ENCODE measurements around the gene SCGB1A1.

Gene SCGB1A1

DNA sequence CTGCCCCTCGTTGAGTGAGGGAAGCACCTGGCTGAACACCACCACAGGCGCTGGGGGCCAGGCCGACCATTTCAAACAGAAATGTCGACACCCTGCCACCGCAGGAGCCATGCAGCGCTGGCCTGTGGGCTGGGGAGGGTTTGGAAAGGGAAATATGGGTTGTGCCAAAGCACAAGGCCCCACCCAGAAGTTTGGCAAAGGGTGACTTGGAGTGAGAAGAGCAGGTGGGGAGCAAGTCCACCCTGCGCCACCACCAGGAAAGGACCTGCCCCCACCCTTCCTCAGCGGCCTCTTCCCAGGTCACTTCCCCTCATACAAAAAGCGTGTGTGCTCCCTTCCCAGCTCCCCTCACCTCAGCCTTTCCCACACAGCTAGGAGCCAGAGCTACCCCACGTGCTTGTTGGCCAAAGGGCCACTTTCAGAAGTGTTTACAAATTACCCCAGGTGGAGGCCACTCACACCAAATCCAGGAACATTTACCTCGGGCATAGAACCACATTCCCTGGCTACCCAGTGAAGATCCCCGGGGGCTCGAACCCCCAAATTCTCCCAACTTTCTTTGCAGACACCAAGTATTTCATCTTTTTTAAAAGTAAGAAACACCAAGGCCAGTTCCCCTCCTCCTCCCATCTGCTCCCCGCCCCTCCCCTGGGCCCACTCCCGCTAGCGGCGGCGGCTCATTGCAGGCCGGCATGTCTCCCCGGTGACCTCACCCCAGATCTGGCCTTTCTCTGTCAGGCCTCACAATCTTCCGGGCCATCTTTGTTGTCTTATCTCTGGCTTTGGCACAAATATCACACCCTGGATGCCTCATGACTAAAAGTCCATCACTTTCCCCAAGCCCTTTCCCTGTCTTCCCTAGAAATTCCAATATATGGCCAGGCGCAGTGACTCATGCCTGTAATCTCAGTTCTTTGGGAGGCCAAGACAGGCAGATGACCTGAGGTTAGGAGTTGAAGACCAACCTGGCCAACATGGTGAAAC lies 20.5 kb upstream of the SCGB1A1 start:
- DNase-seq (ENCODE audit: low read depth, low spot score) = no peak

DNA sequence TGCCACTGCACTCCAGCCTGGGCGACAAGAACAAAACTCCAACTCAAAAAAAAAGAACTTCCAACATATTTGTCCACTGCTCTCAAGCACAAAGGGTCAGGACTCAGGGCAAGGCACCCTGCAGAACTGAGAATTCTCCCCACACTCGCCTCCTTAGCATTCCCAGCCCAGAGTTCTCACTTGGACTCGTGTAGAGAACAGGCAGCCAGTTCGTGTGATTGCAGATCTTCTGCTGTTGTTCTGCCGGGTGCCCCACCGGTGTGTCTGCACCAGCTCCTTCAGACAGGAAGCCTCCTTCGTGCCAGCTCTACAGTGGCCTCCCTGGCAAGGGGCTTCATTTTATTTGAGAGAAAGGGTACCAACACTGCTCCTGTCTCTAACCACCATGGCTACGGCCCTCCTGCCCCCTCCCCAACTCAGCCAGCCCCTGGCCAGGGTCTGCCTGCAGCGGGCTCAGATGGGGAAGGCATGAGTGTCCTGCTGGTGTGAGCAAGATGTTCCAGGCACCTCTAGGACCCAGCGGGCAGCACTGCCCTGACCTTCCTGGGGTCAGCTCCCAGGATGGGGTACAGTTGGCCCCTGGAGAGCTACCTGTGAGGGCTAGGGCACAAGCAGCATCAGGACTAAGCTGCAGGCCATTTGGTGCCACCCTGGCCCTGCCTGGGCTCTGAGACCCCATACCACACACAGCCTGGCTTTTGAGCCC lies 19.5 kb upstream of the SCGB1A1 start:
- peak; percentile 63 for DNase-seq (ENCODE audit: low read depth, low spot score)

DNA sequence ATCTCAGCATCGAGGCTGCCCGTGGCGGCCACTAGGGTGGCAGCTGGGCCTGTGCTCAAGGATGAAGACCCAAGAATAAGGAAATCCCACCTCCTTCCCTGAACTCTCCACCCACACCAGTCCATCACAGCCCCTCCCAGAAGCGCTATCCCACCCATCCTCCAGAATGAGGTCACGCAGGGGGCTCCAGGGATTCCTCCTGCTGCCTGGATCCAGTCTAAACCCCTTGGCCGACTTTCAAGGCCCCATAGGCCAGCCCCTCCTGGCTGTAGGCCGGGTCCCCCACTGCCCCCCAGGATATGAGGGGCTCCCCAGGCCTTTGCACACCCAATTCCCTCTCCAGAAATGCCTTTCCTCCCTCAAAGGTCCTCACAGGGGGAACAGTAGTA lies 19.0 kb upstream of the SCGB1A1 start:
- DNase-seq (ENCODE audit: low read depth, low spot score) = no peak

DNA sequence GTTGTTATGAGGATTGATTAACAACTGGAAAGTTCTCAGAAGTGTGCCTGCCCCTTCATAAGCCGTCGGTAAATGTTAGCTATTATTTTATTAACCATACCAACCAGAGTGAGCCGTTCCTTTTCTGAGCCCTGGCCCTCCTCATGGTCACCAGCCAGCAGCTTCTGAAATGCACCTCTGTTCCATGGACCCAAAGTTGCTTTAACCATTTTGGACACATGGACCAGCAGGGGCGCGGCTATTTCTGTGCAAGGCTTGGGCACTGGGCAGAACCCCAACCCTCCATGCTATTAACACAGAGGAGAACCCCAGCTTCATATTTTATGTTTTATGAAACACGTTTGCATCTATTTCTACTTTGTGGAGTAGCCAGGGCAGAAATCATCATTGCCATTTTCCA lies 18.6 kb upstream of the SCGB1A1 start:
- no peak for DNase-seq (ENCODE audit: low read depth, low spot score)

DNA sequence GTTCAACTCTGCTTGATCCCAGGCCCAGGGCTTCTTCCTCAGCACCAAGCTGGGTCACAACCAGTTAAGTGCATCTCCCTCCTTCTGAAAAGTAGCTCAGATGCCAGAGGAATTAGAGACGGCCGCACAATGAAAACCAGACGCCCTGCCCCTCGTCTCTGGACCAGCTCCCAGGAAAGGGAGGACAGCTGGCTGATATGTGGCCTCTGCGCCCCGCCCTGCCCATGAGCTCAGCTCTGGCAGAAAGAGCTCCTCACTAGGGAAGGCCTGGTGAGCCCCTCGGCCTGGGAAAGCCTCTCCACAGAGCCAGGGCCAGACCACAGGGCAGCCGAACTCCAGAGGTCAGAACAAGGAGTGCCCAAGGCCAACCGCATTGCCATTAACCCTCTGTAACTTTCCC lies 18.1 kb upstream of the SCGB1A1 start:
- DNase-seq (ENCODE audit: low read depth, low spot score) = no peak

DNA sequence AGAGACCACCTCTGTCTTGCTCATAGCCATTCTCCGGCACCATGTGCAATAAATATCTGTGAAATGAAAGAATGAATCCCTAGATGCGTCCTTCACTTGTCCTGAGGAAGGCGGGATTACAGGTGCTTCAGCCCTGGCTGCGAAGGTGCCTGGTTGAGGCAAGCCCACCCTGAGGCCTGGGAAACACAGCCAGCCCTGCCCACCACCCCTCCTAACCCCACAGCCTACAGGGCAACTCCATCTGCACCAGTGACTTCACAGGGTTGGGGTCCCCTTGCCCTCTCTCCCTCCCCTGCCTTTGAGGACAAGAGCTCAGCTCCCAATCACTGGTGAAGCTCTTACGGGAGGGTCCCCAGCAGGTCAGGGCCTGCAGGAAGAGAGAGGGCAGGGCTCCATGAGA lies 17.5 kb upstream of the SCGB1A1 start:
- no peak for DNase-seq (ENCODE audit: low read depth, low spot score)

DNA sequence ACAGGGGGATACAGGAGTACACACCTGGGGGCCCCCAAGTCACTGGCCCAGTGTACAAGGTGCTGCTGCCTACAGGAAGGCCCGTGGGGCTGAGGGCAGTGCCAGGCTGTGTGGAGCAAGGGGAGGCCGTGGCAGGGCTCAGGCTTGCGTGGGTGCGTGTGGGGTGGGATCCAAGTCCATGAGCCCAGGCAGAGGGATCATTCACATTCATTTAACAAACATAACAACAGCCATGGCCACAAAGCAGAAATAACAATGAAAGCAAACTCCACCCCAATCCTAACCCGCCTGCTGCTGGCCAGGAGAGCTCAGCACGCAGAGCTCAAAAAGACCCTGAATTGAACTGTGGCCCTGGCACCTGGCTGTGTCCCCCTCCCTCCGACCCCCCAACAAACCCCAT lies 17.0 kb upstream of the SCGB1A1 start:
- no peak for DNase-seq (ENCODE audit: low read depth, low spot score)

DNA sequence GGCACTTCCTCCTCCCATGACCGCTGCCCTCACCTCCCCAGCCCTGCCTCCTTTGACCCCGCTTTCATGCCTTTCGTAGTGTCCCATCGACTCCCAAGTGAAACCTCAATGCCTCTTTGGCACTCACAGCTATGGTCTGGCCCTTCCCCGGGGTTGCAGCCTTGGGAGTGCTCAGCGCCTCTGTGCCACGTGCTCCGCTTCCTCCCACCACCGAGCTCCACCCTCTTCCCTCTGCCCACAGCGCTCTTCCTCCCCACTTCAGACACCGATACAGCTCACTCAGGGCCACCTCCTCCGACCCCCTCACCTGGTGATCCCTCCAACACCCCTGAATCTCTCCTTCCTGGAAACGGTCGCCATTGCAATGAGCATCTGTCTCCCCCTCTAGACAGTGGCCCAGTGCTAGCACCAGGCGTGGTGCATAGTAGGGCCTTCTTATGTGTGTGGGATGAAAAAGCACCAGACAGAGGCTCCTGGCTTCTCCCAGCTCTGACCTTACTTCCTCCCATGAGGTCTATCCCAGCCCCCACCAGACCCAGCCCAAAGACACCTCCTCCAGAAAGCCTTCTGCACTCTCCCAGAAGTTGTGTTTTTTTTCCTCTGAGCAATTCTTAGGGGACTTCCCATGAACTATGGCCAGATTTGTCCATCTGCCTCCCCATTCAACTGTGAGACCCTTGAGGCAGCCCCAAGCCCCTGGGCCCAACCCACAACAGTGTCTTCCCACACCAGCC lies 16.4 kb upstream of the SCGB1A1 start:
- no peak for DNase-seq (ENCODE audit: low read depth, low spot score)

DNA sequence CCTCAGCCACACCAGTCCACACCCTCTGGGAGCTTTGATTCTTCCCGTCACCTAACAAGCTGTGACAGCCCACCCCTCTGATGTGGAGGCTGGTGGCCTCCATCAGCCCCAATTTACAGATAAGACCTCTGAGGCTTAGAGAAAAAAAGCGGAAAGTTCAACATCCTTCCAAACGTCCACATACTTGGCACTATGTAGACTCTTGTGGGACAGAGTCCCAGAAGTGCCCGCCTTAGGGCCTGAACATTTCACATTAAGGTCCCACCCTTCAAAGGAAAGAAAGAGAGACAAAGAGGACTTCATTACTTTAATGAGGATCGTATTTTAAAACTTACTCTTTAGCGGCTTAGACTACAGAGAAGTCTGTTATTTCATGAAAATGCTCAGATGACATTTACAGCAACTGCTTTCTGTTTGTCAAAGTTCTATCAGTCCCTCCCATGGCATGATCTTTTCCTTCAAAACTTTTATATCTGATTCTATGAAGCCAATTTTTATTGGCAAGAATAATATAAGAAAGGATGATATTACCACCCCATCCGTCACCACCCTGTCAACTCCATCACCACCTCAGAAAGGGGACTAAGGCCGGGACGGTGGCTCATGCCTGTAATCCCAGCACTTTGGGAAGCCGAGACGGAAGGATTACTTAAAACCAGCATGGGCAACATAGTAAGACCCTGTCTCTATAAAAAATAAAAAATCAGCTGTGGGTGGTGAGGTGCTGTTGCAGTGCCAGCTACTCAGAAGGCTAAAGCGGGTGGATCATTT lies 15.7 kb upstream of the SCGB1A1 start:
- DNase-seq (ENCODE audit: low read depth, low spot score) = no peak

DNA sequence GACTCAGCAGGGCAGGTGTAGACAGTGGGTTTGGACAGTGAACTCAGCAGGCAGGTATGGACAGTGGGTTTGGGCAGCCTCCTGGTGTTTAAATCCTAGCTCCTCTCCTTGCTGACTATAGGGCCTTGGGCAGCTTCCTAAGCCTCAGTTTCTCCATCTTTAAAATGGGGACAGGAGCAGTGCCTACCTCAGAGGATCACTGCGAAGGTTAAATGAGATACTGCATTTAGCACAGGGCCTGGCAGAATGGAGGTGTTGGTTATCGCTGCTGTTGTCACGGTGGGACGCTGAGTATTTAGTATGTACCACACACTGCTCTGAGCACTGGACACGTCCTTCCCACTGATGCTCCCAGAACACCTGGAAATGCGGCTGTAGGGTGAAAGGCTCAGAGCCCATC lies 14.4 kb upstream of the SCGB1A1 start:
- DNase-seq (ENCODE audit: low read depth, low spot score) = no peak

DNA sequence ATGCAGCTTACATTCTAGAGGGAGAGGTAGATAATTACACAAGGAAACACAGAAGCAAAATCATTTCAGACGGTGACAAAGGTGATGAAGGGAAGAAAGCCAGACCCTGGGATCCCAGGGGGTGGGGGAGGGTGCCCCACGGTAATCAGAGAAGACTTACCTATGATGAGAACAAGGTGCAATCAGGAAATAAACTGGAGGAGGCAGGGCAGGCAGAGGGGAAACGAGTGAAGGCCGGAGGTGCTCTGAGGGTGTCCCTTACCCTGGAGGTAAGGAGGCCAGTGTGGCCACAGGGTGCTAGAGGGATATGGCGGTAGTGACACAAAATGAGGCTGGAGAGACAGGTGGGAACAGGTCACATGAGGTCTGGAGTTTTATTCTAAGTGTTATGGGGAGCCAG lies 13.9 kb upstream of the SCGB1A1 start:
- DNase-seq (ENCODE audit: low read depth, low spot score) = no peak

DNA sequence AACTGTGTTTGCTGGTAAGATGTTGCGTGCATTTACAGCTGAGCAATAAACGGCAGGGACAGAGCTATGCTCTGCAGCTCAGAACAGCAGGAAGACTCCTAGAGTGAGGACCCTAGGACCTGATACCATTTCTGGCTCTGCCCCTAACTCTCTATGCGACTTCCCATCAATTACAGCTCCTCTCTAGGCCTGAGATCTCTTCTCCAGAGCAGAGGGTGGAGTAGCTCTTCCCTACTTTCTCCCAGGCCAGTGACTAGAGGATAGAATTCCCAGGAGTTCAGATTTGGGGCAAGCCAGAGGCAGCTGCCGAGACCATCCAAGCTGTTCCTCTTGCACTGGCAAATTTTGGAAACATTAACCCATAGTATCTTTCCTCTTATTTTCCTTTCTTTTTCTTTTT lies 12.8 kb upstream of the SCGB1A1 start:
- DNase-seq (ENCODE audit: low read depth, low spot score) = no peak

DNA sequence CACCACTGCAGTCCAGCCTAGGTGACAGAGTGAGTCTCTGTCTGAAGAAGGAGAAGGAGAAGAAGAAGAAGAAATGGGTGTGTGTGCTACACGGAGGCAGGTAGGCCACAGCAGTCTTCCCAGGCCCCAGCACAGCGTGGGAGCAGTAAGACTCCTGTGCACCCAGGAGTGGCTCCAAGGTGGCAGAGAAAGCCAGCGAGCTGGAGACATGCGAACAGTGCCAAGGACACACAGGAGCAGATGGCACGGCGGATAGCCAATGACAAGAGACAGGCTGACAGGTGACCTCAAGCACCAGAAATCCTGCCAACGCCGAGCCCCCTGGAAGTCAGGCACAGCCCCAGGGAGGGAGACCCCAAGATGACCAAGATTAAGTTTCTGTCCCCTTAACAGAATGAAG lies 9.0 kb upstream of the SCGB1A1 start:
- DNase-seq (ENCODE audit: low read depth, low spot score) = no peak

DNA sequence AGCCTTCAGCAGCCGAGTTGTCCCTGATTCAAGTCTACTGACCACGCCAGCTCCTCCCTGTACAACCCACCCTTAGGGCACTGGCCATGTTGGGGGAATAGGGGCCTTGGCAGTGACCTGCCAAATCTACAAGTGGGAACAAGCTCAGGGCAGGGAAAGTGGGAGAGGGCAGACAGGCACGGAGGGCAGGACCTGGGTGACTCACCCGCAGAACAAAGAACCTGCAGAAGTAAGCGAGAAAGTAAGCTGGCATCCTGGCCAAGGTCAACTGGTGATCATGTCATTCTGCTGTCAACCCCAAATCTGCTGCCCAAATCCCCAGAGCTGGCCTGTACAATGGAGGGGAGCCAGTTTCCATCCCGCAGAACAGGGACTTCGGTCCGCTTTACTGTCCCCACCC lies 7.9 kb upstream of the SCGB1A1 start:
- DNase-seq (ENCODE audit: low read depth, low spot score) = no peak

DNA sequence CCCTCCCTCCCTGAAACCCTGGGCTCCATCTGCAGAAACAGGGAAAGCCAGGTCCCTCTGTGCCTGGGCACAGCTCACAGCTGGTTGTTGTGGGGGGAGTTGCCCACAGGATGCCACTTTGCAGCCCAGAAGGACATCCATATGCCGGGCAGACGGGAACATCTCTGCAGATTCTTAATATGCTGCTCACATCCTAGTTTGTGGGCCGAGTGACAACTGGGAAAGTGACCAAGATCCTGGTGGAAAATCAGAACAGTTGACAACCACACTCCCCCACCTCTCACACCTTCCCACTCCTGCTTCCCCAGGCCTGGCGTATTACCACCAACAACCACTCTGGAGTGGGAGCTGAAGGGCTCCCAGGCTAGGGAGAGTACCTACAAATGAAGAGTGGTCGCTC lies 7.3 kb upstream of the SCGB1A1 start:
- no peak for DNase-seq (ENCODE audit: low read depth, low spot score)

DNA sequence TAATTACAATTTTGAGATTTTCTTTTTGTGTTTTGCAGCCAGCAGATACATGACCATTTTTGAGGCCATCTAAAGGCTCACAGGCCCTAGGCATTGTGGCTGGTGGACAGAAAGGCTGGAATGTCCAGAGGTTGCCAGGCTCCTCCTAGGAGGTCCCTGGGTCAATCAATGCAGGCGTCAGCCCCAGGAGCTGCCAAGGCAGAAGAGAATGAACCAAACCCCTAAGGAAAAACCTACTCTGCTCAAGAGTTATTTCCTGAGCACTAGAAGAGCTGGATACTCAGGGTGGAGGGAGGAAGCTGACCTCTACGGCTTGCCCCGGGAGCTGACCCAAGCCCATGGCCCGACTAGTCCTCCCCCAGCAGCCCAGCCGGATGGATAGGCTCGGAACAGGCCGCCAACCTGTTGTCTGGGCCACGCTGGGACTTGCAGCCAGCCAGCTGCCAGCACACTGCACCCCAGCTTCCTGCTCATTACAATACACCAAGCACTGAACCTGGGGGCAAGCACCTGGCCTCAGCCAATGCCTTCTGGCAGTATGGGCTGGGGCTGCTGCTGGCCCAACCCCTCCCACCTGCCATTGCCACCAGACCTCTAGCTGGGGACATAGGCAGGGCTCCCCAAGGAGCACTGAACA lies 5.7 kb upstream of the SCGB1A1 start:
- no peak for DNase-seq (ENCODE audit: low read depth, low spot score)

DNA sequence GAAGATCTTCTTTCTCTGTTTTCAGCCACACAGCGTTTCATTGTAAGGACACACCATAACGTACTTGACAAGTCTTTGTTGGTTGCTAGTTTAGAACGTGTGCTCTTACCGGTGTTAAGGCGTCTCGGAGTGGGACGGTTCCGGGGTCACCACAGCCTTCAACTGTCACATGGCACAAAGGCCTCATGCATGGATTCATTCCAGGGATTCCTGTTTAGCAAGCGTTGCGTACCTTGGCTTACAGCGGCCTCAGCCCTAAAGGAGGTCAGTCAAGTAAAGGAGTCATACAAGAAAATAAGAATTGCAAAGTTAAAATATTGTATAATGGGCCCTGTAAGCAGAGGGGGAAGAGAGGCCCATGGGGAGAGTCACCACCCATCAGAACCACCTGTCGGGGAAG lies 2.2 kb upstream of the SCGB1A1 start:
- no peak for DNase-seq (ENCODE audit: low read depth, low spot score)

DNA sequence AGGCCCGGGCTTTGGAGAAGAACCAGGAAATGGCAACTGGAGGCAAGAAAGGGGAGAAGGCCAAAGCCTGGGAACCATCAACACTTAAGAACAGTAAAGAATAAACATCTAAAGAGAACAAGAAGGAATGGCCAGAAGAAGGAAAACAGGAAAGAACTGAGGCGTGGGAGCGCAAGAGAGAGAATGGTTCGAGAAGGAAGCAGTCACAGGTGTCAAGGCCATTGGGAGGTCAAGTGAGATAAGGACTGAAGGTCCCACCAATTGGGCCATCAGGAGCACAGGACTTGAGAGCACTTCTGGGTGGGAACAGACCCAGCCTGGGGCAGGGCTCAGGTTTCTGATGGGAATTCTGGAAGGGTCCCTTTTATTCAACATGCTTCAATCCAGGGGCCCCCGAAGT lies 697 bp upstream of the SCGB1A1 start:
- no peak for DNase-seq (ENCODE audit: low read depth, low spot score)

DNA sequence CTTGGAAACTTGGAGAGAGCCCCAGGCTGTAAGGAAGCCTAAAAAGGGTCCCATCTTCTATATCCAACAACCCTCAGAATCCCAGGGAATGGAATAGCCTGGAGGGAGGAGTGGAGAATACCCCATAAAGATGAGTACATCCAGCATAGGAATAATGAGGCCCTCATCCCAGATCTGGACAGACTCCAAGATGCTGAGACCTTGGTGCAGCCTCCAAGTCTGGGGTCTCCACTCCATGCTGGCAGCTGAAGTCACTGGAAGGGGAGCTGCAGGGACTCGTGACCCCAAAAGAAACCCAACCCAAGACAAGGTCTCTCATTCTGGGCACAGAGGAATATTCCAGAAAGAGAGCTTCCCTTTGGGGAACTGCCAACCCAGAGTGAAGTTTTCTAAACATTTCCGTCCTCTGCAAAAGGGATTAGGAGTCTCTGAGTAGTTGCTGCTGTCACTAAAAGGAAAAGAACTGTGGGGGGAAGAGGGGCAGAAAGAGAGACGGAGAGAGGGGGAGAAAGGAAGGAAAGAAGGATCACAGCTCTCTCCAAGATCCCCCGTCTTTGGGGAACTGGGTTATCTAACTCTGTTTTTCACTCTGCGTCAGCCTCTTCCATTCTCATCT lies 589 bp downstream of the SCGB1A1 start:
- no peak for DNase-seq (ENCODE audit: low read depth, low spot score)

DNA sequence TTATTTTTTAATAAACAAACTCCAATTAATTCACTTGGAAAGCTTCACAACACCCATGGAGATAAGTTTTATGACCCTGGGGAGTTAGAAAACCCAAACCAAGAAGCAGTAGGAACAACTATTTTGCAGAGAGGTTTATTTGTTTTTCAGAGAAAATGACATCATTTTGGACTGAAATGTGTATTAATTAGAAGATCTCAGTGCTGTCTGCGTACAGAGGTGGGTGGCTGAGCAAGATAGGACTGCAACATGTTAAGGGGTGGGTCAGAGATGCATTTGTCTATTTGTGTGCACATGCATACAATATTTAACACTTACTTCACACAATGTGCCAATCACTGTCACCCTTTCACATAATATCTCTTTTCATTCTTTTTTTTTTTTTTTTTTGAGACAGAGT lies 1.1 kb downstream of the SCGB1A1 start:
- DNase-seq (ENCODE audit: low read depth, low spot score) = no peak

DNA sequence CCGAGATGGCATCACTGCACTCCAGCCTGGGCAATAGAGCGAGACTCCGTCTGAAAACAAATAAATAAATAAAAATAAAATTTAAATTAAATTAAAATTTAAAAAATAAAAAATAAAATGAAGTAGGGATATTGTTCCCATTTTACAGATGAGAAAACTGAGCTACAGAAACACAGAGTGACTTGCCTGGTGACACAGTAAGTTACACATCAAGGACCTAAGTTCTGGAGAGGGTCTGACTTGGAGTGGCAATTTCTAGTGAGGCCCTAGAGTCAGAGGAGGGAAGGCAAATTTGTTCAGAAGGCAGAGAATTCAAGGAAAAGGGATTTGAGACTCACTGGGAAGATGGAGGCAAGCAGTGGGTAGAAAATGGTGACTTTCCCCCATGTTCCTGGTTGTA lies 2.0 kb downstream of the SCGB1A1 start:
- DNase-seq (ENCODE audit: low read depth, low spot score) = no peak

All from smooth muscle cell of the brain vasculature (primary cell).